ENCODE measurements around the gene ABTB2.

DNA sequence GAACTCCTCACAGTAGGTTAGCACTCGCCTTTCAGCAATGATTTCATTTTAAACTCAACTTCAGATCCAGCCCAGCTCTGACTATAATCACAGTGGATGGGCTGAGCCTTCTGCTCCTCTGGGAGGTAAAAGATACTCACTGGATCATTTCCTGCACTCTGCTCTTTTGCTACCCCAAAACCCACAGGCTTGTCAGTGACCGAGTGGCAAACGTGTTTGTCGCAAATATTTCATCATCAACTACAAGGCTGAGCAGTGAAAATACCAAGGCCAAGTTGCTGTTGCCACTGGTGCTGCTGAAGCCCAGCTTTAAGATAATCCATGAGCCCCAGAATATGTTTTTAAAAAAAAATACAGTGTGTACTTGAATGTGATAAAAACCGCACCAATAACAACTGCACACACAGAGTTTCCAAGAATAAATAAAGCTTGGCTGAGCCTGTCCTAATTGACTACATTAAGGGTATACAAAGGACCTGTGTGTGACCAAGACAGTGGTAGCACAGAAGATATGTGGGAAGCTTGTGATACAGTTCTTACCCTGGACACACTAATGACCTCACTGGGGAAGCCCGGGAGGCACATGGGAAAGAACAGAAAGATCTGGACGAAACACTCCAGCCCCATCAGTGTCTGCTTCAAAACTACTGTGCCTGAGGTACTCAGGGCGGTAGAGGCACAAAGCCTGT lies 41.3 kb downstream of the ABTB2 start:
- TF ChIP-seq SIN3A (IDR thresholded peaks at IDR 0.05; ENCODE audit: borderline replicate concordance, low read depth, low read length) (no peak), FOXM1 (IDR thresholded peaks at IDR 0.05; ENCODE audit: low read depth) (no peak), RAD21 (IDR thresholded peaks at IDR 0.05; ENCODE audit: low read length) (no peak), POLR2AphosphoS5 (IDR thresholded peaks at IDR 0.05; ENCODE audit: low read depth, low read length) (no peak), EZH2phosphoT487 (IDR thresholded peaks at IDR 0.05; ENCODE audit: borderline replicate concordance, low read depth) (no peak), FOXJ3 (CRISPR knock-in tag; IDR thresholded peaks at IDR 0.05) (no peak), YY1 (IDR thresholded peaks at IDR 0.05; ENCODE audit: low read depth) (no peak), NRF1 (IDR thresholded peaks at IDR 0.05; ENCODE audit: low read depth, low read length) (no peak), EP300 (IDR thresholded peaks at IDR 0.05; ENCODE audit: borderline replicate concordance in 1 of 2, low read depth in 1 of 2, low read length in 1 of 2) (no peak), MEF2A (IDR thresholded peaks at IDR 0.05; ENCODE audit: borderline replicate concordance, low read depth) (no peak)
- TF ChIP-seq, protein P1, sequence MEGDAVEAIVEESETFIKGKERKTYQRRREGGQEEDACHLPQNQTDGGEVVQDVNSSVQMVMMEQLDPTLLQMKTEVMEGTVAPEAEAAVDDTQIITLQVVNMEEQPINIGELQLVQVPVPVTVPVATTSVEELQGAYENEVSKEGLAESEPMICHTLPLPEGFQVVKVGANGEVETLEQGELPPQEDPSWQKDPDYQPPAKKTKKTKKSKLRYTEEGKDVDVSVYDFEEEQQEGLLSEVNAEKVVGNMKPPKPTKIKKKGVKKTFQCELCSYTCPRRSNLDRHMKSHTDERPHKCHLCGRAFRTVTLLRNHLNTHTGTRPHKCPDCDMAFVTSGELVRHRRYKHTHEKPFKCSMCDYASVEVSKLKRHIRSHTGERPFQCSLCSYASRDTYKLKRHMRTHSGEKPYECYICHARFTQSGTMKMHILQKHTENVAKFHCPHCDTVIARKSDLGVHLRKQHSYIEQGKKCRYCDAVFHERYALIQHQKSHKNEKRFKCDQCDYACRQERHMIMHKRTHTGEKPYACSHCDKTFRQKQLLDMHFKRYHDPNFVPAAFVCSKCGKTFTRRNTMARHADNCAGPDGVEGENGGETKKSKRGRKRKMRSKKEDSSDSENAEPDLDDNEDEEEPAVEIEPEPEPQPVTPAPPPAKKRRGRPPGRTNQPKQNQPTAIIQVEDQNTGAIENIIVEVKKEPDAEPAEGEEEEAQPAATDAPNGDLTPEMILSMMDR (IDR thresholded peaks at IDR 0.05) = no peak
- TF ChIP-seq, protein P2, sequence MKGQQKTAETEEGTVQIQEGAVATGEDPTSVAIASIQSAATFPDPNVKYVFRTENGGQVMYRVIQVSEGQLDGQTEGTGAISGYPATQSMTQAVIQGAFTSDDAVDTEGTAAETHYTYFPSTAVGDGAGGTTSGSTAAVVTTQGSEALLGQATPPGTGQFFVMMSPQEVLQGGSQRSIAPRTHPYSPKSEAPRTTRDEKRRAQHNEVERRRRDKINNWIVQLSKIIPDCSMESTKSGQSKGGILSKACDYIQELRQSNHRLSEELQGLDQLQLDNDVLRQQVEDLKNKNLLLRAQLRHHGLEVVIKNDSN (IDR thresholded peaks at IDR 0.05; ENCODE audit: borderline replicate concordance, low read depth) = no peak

Measured in SK-N-SH (cell line).